DMS53 treated with DMSO at 0.1 percent for 48 hours (cell line): ENCODE data around the gene NELL1.
"Not testable (repeated sequence)": the region's sequence is repeated elsewhere in the genome, so short reads cannot be mapped to it uniquely, and the experiment has no call there.

Experiments
- DNase-seq: peaks from one replicate; lab custom pipeline; 2025; ENCODE audit not compliant: unreplicated experiment; lab: John Stamatoyannopoulos, UW

Gene NELL1

DNA sequence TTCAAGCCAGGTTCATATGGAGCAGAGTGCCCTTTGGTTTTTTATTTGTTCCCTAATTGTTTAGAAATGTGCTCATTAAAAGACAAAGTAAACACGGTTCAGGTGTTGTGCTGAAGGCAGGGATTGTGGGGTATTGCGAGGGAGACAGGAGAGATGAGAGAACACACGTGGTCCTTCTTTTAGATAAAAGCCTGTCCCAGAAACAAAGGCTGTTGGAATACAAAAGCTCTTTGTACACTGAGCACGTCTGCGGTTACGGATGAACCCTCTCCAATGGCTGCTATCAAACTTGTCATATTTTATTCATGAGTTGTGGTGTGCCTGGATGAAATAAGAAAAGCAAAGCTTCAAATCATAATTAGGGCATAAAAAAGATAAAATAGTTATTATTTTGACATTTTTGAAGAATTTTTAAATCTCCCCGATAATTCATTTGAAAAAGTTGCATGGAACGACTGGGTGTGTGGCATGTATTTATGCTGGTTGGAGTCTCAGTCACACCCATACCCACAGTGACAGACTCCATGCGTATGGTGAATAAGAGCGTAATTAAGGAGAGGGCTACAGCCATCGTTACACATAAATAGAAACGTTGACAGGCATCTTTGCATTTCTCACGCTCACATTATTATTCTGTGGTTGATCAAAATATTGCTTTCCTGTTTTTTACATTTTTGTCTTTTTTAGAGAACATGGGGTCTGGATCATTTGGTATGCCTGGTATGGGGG, 92.9 kb downstream of the NELL1 start:
- DNase-seq: no peak

- DNase-seq: no peak
Observed at GRCh38 chr11:20762980-20763379, 93.6 kb downstream of the NELL1 start.

DNA sequence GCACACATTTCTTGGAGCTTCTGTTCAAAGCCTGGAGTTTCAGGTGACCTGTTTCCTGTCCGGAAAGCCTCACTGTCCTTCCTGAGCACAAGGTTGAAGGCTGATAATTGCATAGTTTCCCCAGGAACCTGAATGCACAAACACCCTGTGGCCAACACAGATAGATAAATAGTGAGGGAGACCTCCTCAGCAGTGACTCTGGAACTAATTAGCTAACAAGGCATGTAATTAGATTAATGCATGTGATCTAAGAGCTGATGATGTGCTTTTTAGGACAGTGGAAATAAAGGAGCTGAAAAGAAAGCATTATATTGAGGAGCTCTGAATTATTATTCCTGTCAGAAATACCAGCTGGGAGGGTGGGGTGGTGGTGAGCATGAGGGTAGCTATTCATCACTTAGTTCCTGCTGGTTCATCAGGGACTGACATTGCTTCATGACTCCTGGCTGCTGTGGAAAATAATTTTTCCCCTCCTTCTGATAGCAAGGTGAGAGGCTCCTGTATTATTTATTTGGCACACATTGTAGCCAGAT, 101.1 kb downstream of the NELL1 start:
- DNase-seq: no peak

GRCh38 chr11:20771026-20771425, 101.6 kb downstream of the NELL1 start:
- DNase-seq: no peak

DNA sequence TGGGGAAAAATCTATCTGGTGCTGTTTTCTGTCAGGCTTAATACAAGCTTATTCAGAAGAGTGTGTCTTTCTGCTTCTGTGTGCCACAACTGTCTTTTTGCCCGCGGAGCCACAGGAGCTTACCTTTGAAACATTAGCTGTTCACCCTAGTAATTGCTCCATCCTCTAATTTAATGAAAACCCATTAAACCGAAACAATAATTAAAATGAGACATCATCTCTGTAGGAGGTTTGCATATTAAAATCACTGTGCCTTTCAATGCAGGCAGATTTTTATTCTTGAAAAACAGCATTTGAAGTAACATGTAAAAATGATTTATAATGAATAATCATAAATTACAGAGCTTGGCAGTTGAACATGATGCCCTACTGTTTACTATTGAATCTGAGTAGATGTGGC, 102.3 kb downstream of the NELL1 start:
- DNase-seq: no peak

- DNase-seq: no peak
Observed at GRCh38 chr11:20775331-20775730, 105.9 kb downstream of the NELL1 start.

- no peak for DNase-seq
Observed at GRCh38 chr11:20782775-20783174, 113.4 kb downstream of the NELL1 start.

DNA sequence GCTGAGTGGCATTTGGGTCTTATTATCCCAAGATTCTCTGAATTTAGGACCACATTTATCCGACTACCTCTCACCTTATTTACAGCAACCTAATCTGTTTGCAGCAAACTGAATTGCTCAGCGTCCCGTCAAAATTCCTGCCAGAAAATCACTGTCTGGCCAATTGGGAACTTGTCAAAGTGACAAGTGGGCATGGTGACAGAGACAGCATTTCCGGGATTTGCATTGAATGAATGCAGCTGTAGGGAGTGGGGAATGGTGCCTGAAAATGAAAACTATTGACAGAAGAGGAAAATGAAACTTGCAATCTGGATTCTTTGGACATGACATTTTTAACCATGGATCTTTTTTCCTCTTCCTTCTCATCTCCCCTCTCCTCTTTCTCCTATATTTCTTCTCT, 113.8 kb downstream of the NELL1 start:
- no peak for DNase-seq

DNA sequence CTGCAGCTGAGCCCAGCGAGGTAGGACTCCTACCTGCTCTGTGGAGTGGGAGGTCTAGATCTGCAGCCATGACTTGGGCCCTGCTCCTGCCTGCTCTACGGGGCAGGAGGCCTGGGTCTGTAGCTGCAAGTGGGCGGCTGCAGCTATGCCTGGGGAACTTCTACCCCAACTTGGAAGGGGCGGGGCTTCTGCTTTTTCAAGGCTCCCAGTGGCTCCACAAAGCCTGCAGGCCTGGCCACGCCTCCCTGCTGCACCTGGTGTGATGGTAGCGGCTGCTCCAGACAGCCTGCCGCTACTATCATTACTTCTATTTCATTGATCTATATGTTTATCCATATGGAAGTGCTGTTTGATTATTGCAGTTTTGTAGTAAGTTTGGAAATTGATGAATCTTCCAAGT, 121.2 kb downstream of the NELL1 start:
- no peak for DNase-seq

DNA sequence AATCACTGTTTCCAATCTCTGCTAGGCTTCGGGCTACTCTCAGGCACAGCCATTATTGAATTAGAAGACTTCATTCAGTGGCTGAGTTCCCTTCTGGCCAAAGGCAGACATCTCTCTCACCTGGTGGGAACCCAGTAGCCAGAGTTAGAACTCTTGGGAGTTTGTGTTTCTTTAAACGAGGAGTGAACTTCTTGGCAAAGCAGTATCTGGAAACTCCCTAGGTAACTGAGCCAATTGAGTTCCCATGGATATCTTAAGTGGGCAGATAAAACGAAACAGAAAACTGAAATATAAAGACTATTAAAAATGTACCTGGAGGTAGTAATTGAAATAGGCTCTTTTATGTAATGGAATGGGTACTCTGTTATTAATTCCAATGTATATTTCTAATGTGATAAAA, 125.6 kb downstream of the NELL1 start:
- DNase-seq: no peak

GRCh38 chr11:20808328-20808727, 138.9 kb downstream of the NELL1 start:
- no peak for DNase-seq

- DNase-seq: no peak
Observed at GRCh38 chr11:20821046-20821445, 151.7 kb downstream of the NELL1 start.

DNA sequence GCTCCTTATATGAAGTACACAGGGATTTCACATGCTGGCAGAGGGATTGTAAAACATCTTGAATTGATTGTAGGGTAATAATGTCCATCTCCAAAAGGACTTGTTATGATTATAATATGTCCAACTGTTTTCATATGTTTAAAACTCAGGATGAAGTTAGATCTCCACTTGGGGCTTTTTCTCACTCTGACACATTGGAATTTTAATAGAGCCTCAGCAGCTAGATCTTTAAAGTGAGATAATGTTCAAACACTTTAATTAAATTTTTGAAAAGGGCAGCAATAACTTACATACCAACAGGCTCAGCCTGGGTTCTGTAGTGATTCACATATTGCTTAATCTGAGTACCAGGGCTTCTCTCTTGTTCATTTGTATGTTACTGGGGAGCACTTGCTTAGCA, 152.1 kb downstream of the NELL1 start:
- DNase-seq: no peak

GRCh38 chr11:20824773-20825172, 155.4 kb downstream of the NELL1 start:
- DNase-seq: no peak

GRCh38 chr11:20835561-20835960, 166.2 kb downstream of the NELL1 start:
- no peak for DNase-seq

DNA sequence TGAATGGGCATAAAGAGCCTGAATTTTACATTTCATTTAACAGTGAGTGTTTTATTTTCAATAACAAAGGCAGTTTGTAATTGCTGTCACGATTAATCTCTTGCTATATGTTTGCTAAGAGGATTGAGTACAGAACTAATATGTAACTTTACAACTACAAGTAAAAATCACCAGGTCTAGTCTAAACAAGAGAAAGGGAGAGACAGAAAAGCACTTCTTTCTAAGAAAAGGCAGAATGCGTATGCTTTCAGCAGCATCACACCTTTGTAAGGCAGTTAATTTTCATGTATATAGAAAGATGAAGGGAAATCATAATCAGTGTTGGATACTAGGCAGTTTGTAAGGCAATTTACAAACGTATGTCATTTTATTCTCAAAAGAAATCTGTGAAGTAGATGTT, 169.8 kb downstream of the NELL1 start:
- DNase-seq: no peak

DNA sequence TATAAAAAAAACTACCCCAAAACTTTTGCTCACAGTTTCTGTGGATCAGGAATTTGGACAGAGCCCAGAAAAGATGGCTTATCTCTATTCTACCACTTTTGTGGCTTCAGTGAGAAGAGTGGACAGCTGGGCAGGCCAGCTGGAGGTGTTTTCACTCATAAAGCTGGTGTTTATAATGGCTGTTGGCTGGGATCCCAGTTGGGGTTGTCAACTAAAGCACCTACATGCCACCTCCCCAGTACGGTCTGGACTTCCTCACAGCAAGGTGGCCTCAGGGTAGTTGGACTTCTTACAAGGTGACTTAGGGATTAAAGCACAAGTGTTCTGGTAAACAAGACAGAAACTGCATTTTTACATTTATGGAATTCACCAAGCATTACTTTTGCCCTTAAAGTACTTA, 171.0 kb downstream of the NELL1 start:
- peak; percentile 77 for DNase-seq

DNA sequence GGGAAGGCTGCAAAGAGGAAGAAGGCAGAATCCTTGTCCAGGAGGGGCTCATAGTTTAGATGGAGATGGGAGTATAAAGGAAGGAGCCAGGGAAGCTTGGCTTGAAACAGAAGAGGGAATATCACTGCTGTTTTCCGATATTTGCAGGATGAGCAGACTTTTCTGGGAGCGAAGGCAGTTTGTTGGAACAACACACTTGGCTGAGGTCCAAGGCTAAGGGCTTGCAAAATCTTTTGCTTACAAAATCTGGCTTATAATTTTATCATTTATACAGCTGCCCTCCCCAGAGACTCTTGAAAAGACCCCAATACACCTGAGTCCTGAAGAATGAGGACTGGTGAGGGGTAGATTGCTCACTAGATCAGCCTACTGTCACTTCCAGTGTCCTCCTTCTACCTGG, 174.8 kb downstream of the NELL1 start:
- DNase-seq: no peak

GRCh38 chr11:20844630-20845029, 175.2 kb downstream of the NELL1 start:
- peak; percentile 86 for DNase-seq

DNA sequence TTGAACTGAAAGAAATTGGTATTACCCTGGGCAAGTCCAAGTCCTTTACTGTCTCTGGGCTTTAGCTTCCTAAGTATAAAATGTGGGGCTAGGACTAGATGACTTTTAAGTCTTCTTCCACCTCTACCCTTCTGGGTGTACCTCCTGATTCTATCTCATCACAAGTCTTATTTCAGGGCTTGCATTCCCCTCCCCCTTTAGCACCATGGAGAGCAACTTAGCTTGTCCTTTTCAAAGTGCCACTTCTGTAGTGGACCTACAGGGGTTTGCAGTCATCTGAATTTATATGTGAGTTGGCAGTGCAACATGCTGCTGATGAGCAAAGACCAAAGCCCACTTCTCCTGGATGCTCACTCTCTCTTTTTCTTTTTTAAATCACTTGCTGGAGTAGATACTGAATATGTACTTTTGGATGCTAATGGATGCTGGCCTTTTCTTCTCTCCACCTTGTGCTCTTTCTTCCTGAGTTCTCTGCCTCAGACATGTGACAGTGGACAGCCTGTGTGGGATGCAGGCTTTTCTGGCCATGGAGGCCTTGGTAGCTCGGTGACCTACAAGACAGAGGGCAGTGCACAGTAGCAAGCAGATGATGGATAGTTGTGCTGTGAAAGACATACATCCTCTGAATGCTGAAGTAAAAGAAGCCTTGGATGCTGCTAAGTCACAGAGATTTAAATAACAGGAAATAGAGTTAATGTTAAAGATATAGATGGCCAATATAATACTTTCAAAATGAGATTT, 185.0 kb downstream of the NELL1 start:
- no peak for DNase-seq

GRCh38 chr11:20861322-20861721, 191.9 kb downstream of the NELL1 start:
- no peak for DNase-seq

- DNase-seq: not testable (repeated sequence)
Observed at GRCh38 chr11:20862263-20862662, 192.9 kb downstream of the NELL1 start.
